GM10266 (cell line): ENCODE measurements around the gene SAMD11.

Experiments used
- DNase-seq: peaks from one replicate; pipeline ENCODE4 v3.0.0; 2012; ENCODE audit errors: extremely low spot score
- CTCF ChIP-seq: IDR thresholded peaks from 2 replicates; pipeline ENCODE4 v1.5.1; 2012; ENCODE audit warnings: mild to moderate bottlenecking, low read depth; ENCODE audit not compliant: control insufficient read depth, insufficient read depth; ENCODE audit errors: missing control alignments

Gene SAMD11

GRCh38 chr1:963746-964525, 40.2 kb downstream of the SAMD11 start:
- TF ChIP-seq CTCF = no peak
- no peak for DNase-seq

GRCh38 chr1:964691-965525, 41.2 kb downstream of the SAMD11 start:
- no peak for TF ChIP-seq CTCF
- no peak for DNase-seq

- DNase-seq = no peak
- no peak for TF ChIP-seq CTCF
Measured at GRCh38 chr1:965526-966134, 41.9 kb downstream of the SAMD11 start.

- peak; percentile 78 for DNase-seq
- TF ChIP-seq CTCF = no peak
Measured at GRCh38 chr1:966135-966703, 42.5 kb downstream of the SAMD11 start, which contains the start of gene PLEKHN1. PLEKHN1 (plus strand) TSS chr1:966482; CDS start chr1:966532, 50 bp downstream.

GRCh38 chr1:966704-967300, 43.1 kb downstream of the SAMD11 start:
- peak; percentile 93 for DNase-seq

More at GRCh38 chr1:966704-967300, 43.1 kb downstream of the SAMD11 start:
- TF ChIP-seq CTCF = no peak
